Measurements from ENCODE around the gene MMP11. TPM values are rescaled to one million over a fixed set of nuclear protein-coding genes. Genes with fewer than 3 reads are reported as not detected.

Gene MMP11
- total RNA-seq, 5 donors from 2014 or later (not counting 1 experiment from before 2014, with no cell fraction given), result 1.6 to 5.3 (median 2.5) TPM

DNA sequence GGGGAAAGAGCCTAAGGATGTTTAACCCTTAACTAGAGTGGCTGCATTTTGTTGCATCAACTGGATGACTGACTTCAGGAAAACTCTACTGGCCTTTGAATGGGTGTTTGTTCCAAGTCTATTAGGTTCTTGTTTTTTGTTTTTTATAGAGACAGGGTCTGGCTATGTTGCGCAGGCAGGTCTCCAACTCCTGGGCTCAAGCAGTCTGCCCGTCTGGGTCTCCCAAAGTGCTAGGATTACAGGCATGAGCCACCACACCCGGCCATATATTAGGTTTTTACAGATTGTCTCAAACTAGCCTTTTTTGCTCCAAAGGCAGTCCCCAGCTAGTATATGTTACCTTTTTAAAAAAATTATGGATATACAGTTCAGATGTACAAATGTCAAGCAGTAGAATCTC is 15.3 kb downstream of the MMP11 start:
- Mint-ChIP-seq H3K36me3 (peaks cover 13% of the 10 kb centered on the region), H3K4me3 (peak overlapping the region; percentile 82 to 87 (median 86)), H3K4me1 (peaks cover 45 to 52% (median 51%) of the 10 kb centered on the region in 3 donors), H3K9me3 (no peaks in the 10 kb centered on the region), H3K27ac (peak overlapping the region; percentile 88 to 90), H3K27me3 (no peaks in the 10 kb centered on the region)
- no peaks in the 10 kb centered on the region for H3K27me3 ChIP-seq (replicated peaks in 1 of 2; ENCODE audit: control insufficient read depth in 2 of 2, extremely low read depth in 1 of 2, insufficient read depth in 2 of 2, low read length in 1 of 2)
- peaks cover 1 to 20% of the 10 kb centered on the region in 2 donors for H3K36me3 ChIP-seq (ENCODE audit: control insufficient read depth in 2 of 2, extremely low read depth in 1 of 2, insufficient read depth in 1 of 2, low read length in 1 of 2)
- H3K4me1 ChIP-seq (ENCODE audit: control insufficient read depth in 1 of 2, extremely low read depth in 1 of 2, insufficient read depth in 2 of 2, low read length in 2 of 2), result peaks cover 18 to 71% of the 10 kb centered on the region in 2 experiments
- ATAC-seq (replicated peaks in 1 of 4) (no peak), DNase-seq (no peak)
- no peaks in the 10 kb centered on the region for H3K9me3 ChIP-seq
- ChIA-PET POLR2A (no interaction called here), CTCF (interaction anchor here in 1 of 2 donors (1.0 kb wide), 1 partner anchor 223 kb away, joined by 3 read pairs; the partner anchor contains the start of gene CABIN1)
- no CpG with 5 or more reads among the region's 3 CpGs for WGBS (ENCODE audit: insufficient coverage)
- peak overlapping the region; percentile 80 to 87 for H3K4me3 ChIP-seq (ENCODE audit: control insufficient read depth in 1 of 2, extremely low read depth in 1 of 2, low read length in 1 of 2)
- peak overlapping the region; percentile 56 for H3K27ac ChIP-seq (ENCODE audit: low read length)

DNA sequence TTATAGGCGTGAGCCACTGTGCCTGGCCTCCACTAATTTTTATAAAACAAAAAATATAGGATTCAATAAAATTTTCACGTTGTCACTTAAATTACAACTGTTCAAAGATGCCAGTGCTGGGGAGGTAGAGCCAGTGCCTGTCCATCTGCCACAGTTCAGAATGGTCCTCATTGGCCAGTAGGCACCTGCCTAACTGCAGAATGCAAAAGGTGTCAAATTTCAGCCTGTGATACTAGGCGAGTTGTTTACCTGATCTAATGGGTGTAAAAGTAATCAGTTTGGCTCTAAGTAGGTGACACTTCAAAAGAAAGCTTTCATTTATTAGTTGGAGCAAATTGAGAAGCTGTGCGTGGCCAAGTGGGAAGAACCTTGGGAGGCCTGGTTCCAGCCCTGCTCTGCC is 16.5 kb downstream of the MMP11 start:
- Histone ChIP-seq H3K9me3 (no peaks in the 10 kb centered on the region), H3K4me3 (ENCODE audit: control insufficient read depth in 1 of 2, extremely low read depth in 1 of 2, low read length in 1 of 2) (no peak overlapping the region), H3K36me3 (ENCODE audit: control insufficient read depth in 2 of 2, extremely low read depth in 1 of 2, insufficient read depth in 1 of 2, low read length in 1 of 2) (peaks cover 3 to 31% of the 10 kb centered on the region in 2 donors), H3K27me3 (replicated peaks in 1 of 2; ENCODE audit: control insufficient read depth in 2 of 2, extremely low read depth in 1 of 2, insufficient read depth in 2 of 2, low read length in 1 of 2) (no peaks in the 10 kb centered on the region), H3K27ac (ENCODE audit: low read length) (no peak overlapping the region), H3K4me1 (ENCODE audit: control insufficient read depth in 1 of 2, extremely low read depth in 1 of 2, insufficient read depth in 2 of 2, low read length in 2 of 2) (peaks cover 18 to 64% of the 10 kb centered on the region in 2 experiments)
- CTCF ChIA-PET, result interaction anchor here in 1 of 2 donors (0.7 kb wide), 1 partner anchor 106 kb away, joined by 3 read pairs; no protein-coding TSS in a partner anchor
- Mint-ChIP-seq H3K27me3 (no peaks in the 10 kb centered on the region), H3K9me3 (no peaks in the 10 kb centered on the region), H3K4me1 (peaks cover 47 to 55% (median 53%) of the 10 kb centered on the region in 3 donors), H3K36me3 (peaks cover 19% of the 10 kb centered on the region), H3K4me3 (peak overlapping the region; percentile 21 to 82 (median 41)), H3K27ac (no peak overlapping the region)
- DNase-seq, result no peak
- ATAC-seq (replicated peaks in 1 of 4), result no peak
- 86% methylated on average over 1 of the region's 4 CpGs for WGBS (ENCODE audit: insufficient coverage)
- POLR2A ChIA-PET, result interaction anchor here in 1 of 2 donors (0.6 kb wide), 1 partner anchor 19 kb away, joined by 3 read pairs; no protein-coding TSS in a partner anchor

DNA sequence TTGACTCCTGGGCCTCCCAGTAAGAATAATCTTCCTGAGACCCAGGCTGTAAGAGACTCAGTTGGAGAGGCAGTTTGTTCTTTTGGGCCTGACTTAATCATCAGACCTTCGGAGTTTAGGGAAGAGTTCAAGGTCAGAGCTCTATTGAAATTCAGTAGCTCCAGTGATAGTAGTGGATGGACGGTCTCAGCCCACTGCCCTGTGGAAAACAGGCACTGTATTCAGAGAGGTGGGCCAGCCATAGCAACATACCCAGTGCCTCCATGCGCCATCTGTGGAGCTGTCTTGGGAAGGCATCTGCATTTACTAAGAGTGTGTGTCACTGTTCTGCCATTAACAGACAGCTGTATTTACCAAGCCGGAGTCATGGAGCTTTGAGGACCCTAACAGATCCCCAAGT is 17.0 kb downstream of the MMP11 start:
- DNase-seq (no peak), ATAC-seq (replicated peaks in 1 of 4) (no peak)
- 92% methylated on average over 2 of the region's 4 CpGs for WGBS (ENCODE audit: insufficient coverage)
- CTCF ChIA-PET, result no interaction called here
- no peaks in the 10 kb centered on the region for H3K27me3 Mint-ChIP-seq
- peaks cover 19% of the 10 kb centered on the region for H3K36me3 Mint-ChIP-seq
- Histone ChIP-seq H3K27me3 (replicated peaks in 1 of 2; ENCODE audit: control insufficient read depth in 2 of 2, extremely low read depth in 1 of 2, insufficient read depth in 2 of 2, low read length in 1 of 2) (no peaks in the 10 kb centered on the region), H3K36me3 (ENCODE audit: control insufficient read depth in 2 of 2, extremely low read depth in 1 of 2, insufficient read depth in 1 of 2, low read length in 1 of 2) (peaks cover 3 to 34% of the 10 kb centered on the region in 2 donors), H3K9me3 (no peaks in the 10 kb centered on the region), H3K4me1 (ENCODE audit: control insufficient read depth in 1 of 2, extremely low read depth in 1 of 2, insufficient read depth in 2 of 2, low read length in 2 of 2) (peaks cover 16 to 59% of the 10 kb centered on the region in 2 experiments), H3K4me3 (ENCODE audit: control insufficient read depth in 1 of 2, extremely low read depth in 1 of 2, low read length in 1 of 2) (no peak overlapping the region), H3K27ac (ENCODE audit: low read length) (no peak overlapping the region)
- peak overlapping the region in 1 of 3 donors; percentile 82 for H3K4me3 Mint-ChIP-seq
- H3K9me3 Mint-ChIP-seq, result no peaks in the 10 kb centered on the region
- peaks cover 42 to 50% (median 49%) of the 10 kb centered on the region in 3 donors for H3K4me1 Mint-ChIP-seq
- H3K27ac Mint-ChIP-seq, result no peak overlapping the region
- POLR2A ChIA-PET, result no interaction called here

DNA sequence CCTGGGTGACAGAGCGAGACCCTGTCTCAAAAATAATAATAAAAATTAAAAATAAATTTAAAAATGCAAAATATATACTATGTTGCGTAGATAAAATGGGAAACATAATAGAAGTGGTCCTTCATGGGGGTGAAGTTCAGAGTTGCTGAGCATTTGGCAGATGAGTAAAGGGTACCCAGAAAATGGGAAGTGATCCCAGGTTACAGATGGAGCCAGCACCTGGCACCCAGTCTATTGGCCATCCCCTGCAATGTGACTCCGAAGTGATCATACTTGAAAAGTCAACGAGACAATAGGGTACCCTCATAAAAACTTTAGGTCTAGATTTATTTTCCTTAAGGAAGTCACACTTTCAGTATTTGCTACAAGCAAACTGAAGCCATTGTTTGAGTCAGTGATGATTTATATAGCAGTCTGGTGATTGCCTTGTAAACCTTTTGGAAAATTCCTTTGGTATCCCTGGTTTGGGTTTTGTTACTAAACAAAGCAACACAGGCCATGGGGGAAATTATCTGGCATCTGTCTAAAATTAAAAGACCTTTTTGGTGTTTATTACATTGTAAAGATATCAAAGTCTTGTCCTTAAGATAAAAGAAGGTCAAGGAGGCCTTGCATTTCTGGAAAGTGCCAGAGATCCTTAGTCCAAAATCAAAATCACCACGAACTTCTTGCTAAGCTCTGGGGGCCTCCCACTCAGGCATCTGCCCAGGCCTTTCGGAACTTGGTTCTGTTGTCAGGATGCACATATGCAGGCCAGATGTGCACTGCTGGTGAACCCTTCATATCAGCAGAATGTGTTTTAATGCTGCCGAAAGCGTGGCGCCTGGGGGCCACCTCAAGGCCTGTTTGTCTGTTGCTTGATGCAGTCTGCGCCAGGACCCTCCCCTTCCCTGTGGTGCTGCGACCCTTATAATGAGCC is 18.4 kb downstream of the MMP11 start:
- no peak for ATAC-seq (replicated peaks in 1 of 4)
- H3K27me3 Mint-ChIP-seq, result no peaks in the 10 kb centered on the region
- H3K27ac ChIP-seq (ENCODE audit: low read length), result no peak overlapping the region
- H3K36me3 ChIP-seq (ENCODE audit: control insufficient read depth in 2 of 2, extremely low read depth in 1 of 2, insufficient read depth in 1 of 2, low read length in 1 of 2), result peaks cover 3 to 44% of the 10 kb centered on the region in 2 donors
- H3K36me3 Mint-ChIP-seq, result peaks cover 21% of the 10 kb centered on the region
- CTCF ChIA-PET, result no interaction called here
- POLR2A ChIA-PET, result no interaction called here
- H3K4me3 Mint-ChIP-seq, result no peak overlapping the region
- H3K4me1 Mint-ChIP-seq, result peaks cover 41 to 48% (median 46%) of the 10 kb centered on the region in 3 donors
- H3K27ac Mint-ChIP-seq, result no peak overlapping the region
- no peaks in the 10 kb centered on the region for H3K27me3 ChIP-seq (replicated peaks in 1 of 2; ENCODE audit: control insufficient read depth in 2 of 2, extremely low read depth in 1 of 2, insufficient read depth in 2 of 2, low read length in 1 of 2)
- no peaks in the 10 kb centered on the region for H3K9me3 Mint-ChIP-seq
- H3K4me1 ChIP-seq (ENCODE audit: control insufficient read depth in 1 of 2, extremely low read depth in 1 of 2, insufficient read depth in 2 of 2, low read length in 2 of 2), result peaks cover 15 to 53% of the 10 kb centered on the region in 2 experiments
- H3K4me3 ChIP-seq (ENCODE audit: control insufficient read depth in 1 of 2, extremely low read depth in 1 of 2, low read length in 1 of 2), result no peak overlapping the region
- WGBS (ENCODE audit: insufficient coverage), result 92% methylated on average over 2 of the region's 11 CpGs
- no peak for DNase-seq
- H3K9me3 ChIP-seq, result no peaks in the 10 kb centered on the region

DNA sequence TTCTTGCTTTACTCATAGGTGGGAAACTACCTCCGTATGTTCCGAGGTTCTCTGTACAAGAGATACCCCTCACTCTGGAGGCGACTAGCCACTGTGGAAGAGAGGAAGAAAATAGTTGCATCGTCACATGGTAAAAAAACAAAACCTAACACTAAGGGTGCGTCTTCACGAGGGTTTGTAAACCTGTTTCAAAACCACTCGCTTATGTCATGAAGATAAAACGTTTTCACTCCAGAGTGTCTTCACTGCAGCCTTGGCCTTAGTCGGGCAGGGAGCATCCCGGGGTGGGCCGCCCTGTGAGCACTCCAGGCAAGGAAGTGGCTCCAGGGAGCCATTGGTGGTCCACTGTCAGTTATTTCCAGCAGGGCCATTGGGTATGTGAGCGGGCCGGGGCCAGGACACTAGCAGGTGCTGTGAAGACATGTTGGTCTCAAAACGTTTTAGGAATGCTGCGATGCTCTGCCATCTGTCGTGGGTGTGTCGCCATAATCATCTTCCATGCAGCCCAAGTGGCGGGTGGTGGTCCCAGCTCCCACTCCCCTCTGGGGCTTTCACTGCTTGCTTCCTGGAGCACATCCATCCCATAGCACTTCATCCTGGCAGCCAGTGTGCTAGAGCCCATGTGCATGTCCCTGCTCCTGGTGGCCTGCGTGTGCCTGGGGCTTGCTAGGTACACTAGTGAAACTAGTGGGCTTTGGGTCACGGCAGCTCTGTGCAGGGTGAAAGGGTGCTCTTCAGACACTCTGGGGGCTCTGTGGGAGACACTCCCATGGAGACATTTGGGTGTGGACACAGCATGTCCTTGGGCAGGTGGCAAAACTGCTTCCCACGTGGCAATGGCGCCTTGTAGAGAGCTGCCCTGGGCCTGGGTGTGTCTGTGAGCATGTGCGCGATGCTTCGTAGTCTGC is 19.3 kb downstream of the MMP11 start:
- no peaks in the 10 kb centered on the region for H3K9me3 ChIP-seq
- DNase-seq (no peak), ATAC-seq (replicated peaks in 1 of 4) (no peak)
- CTCF ChIA-PET, result no interaction called here
- Mint-ChIP-seq H3K9me3 (no peaks in the 10 kb centered on the region), H3K36me3 (peaks cover 28% of the 10 kb centered on the region), H3K4me1 (peaks cover 34 to 41% (median 40%) of the 10 kb centered on the region in 3 donors), H3K4me3 (no peak overlapping the region), H3K27me3 (no peaks in the 10 kb centered on the region), H3K27ac (peak overlapping the region in 1 of 2 donors; percentile 42)
- H3K27me3 ChIP-seq (replicated peaks in 1 of 2; ENCODE audit: control insufficient read depth in 2 of 2, extremely low read depth in 1 of 2, insufficient read depth in 2 of 2, low read length in 1 of 2), result no peaks in the 10 kb centered on the region
- H3K27ac ChIP-seq (ENCODE audit: low read length), result no peak overlapping the region
- POLR2A ChIA-PET, result interaction anchor here in 1 of 2 donors (0.6 kb wide), 2 partner anchors 22 to 248 kb away, joined by 3 read pairs; no protein-coding TSS in a partner anchor
- WGBS (ENCODE audit: insufficient coverage), result 88% methylated on average over 21 of the region's 25 CpGs
- H3K4me3 ChIP-seq (ENCODE audit: control insufficient read depth in 1 of 2, extremely low read depth in 1 of 2, low read length in 1 of 2), result no peak overlapping the region
- peaks cover 10 to 47% of the 10 kb centered on the region in 2 experiments for H3K4me1 ChIP-seq (ENCODE audit: control insufficient read depth in 1 of 2, extremely low read depth in 1 of 2, insufficient read depth in 2 of 2, low read length in 2 of 2)
- H3K36me3 ChIP-seq (ENCODE audit: control insufficient read depth in 2 of 2, extremely low read depth in 1 of 2, insufficient read depth in 1 of 2, low read length in 1 of 2), result peaks cover 3 to 51% of the 10 kb centered on the region in 2 donors

DNA sequence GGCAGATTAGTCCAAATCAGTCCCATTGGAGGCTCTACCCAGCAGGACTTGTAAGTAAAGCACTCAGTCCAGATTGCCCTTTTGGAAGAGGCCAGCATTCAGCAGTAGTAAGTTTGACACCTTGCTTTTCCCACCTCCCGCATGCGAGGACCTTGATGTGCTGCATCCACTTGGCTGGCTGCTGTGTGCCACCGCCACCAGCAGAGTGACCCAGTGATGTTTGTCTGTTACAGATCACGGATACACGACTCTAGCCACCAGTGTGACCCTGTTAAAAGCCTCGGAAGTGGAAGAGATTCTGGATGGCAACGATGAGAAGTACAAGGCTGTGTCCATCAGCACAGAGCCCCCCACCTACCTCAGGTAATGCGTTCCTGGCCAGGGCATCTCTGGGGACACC is 20.7 kb downstream of the MMP11 start:
- H3K4me1 Mint-ChIP-seq, result peaks cover 25 to 34% (median 30%) of the 10 kb centered on the region in 3 donors
- WGBS (ENCODE audit: insufficient coverage), result 95% methylated on average over 5 of the region's 8 CpGs
- ATAC-seq (replicated peaks in 1 of 4), result no peak
- POLR2A ChIA-PET, result no interaction called here
- peaks cover 33% of the 10 kb centered on the region for H3K36me3 Mint-ChIP-seq
- no peak for DNase-seq
- no peak overlapping the region for H3K27ac ChIP-seq (ENCODE audit: low read length)
- H3K27ac Mint-ChIP-seq, result no peak overlapping the region
- CTCF ChIA-PET, result no interaction called here
- no peaks in the 10 kb centered on the region for H3K27me3 ChIP-seq (replicated peaks in 1 of 2; ENCODE audit: control insufficient read depth in 2 of 2, extremely low read depth in 1 of 2, insufficient read depth in 2 of 2, low read length in 1 of 2)
- no peak overlapping the region for H3K4me3 Mint-ChIP-seq
- H3K4me3 ChIP-seq (ENCODE audit: control insufficient read depth in 1 of 2, extremely low read depth in 1 of 2, low read length in 1 of 2), result no peak overlapping the region
- H3K27me3 Mint-ChIP-seq, result no peaks in the 10 kb centered on the region
- peaks cover 3 to 58% of the 10 kb centered on the region in 2 donors for H3K36me3 ChIP-seq (ENCODE audit: control insufficient read depth in 2 of 2, extremely low read depth in 1 of 2, insufficient read depth in 1 of 2, low read length in 1 of 2)
- H3K4me1 ChIP-seq (ENCODE audit: control insufficient read depth in 1 of 2, extremely low read depth in 1 of 2, insufficient read depth in 2 of 2, low read length in 2 of 2), result peaks cover 3 to 36% of the 10 kb centered on the region in 2 experiments
- no peaks in the 10 kb centered on the region for H3K9me3 Mint-ChIP-seq
- H3K9me3 ChIP-seq, result no peaks in the 10 kb centered on the region
